K562 (cell line): Measurements from ENCODE around the gene MCM3. TPM values are rescaled to one million over a fixed set of nuclear protein-coding genes. Genes with fewer than 3 reads are reported as not detected.

Experiments used
- ATAC-seq: fragments of 200-7000 bp; cut with Tn5 transposase; 3 replicates; pipeline ENCODE4 v1.9.1; 2020; ENCODE audit warnings: moderate library complexity
- BruUV-seq: library from RNA; stranded (reverse); fragments of 400-500 nt; replicated peaks from 2 replicates; lab custom pipeline; 2021; lab: Mats Ljungman, UMichigan
- CTCF ChIA-PET: fragments of 300-600 bp; formaldehyde crosslinking; extraction: SDS; loops from one replicate; lab custom pipeline; 2021; ENCODE audit warnings: low intra/inter-chr PET ratio; lab: Yijun Ruan, JAX
- POLR2A ChIA-PET: fragments of 300-600, 350-650 bp; sonication (Branson Sonifier 250); formaldehyde crosslinking; extraction: SDS; loops from one replicate; lab custom pipeline; 2021; ENCODE audit warnings: antibody characterized with exemption, inconsistent platforms; lab: Yijun Ruan, JAX
- DNase-seq, 4 experiments: peaks; one replicate each; pipeline versions ENCODE4 v3.0.0 to v3.0.0-alpha.2; 2011 to 2018; ENCODE audit warnings: low spot score in 3 of 4, mixed read lengths in 3 of 4; ENCODE audit errors: extremely low read depth in 1 of 4
- FAIRE-seq: peaks from 2 replicates; lab custom pipeline; 2011; peaks lifted over from hg19 to GRCh38; lab: Jason Lieb, UNC
- H2AFZ ChIP-seq: 2 replicates; pipeline ENCODE4 v1.6.0; 2011; ENCODE audit warnings: low read depth, low read length, control low read depth, inconsistent platforms
- H3K27ac ChIP-seq: fragments of 200-600 bp; 3 replicates; pipeline ENCODE4 v1.8.0; 2011; ENCODE audit warnings: low read depth, mild to moderate bottlenecking, control low read depth, inconsistent platforms, low read length, moderate library complexity, mixed read lengths; ENCODE audit errors: extremely low read depth
- H3K27me3 ChIP-seq, 2 experiments: fragments of 300-600 bp in 1 of 2; 2 replicates in 1 of 2; 3 replicates in 1 of 2; pipeline versions ENCODE4 v1.6.0 to v1.8.0; 2011; ENCODE audit warnings: inconsistent platforms in 2 of 2, low read length in 2 of 2, mild to moderate bottlenecking in 1 of 2, mixed read lengths in 1 of 2, moderate library complexity in 1 of 2; ENCODE audit not compliant: control insufficient read depth in 2 of 2, insufficient read depth in 2 of 2
- H3K36me3 ChIP-seq: fragments of 300-600 bp; 3 replicates; pipeline ENCODE4 v1.8.0; 2011; ENCODE audit warnings: mild to moderate bottlenecking, low read length, inconsistent platforms; ENCODE audit not compliant: control insufficient read depth, insufficient read depth
- H3K4me1 ChIP-seq, 2 experiments: fragments of 200-600 bp in 1 of 2; replicated peaks in 1 of 2; 2 replicates in 1 of 2; 3 replicates in 1 of 2; pipeline versions ENCODE4 v1.5.1 to v1.8.0; 2011; ENCODE audit warnings: inconsistent platforms in 2 of 2, low read length in 2 of 2, mild to moderate bottlenecking in 1 of 2, mixed read lengths in 1 of 2, moderate library complexity in 1 of 2; ENCODE audit not compliant: control insufficient read depth in 2 of 2, insufficient read depth in 2 of 2
- H3K4me2 ChIP-seq: 2 replicates; pipeline ENCODE4 v1.6.1; 2011; ENCODE audit warnings: low read length, control low read depth, inconsistent platforms, mixed read lengths; ENCODE audit not compliant: insufficient read depth
- H3K4me3 ChIP-seq: fragments of 200-600 bp; sonication (generic), shearing (Covaris generic); 2 replicates; pipeline ENCODE4 v1.5.1; 2016; ENCODE audit warnings: control low read depth, inconsistent platforms
- H3K79me2 ChIP-seq: fragments of 200-600 bp; 3 replicates; pipeline ENCODE4 v1.8.0; 2011; ENCODE audit warnings: low read length, inconsistent platforms; ENCODE audit not compliant: control insufficient read depth, insufficient read depth
- H3K9ac ChIP-seq, 2 experiments: 2 replicates each; pipeline versions ENCODE4 v1.6.0 to v1.6.1; 2011; ENCODE audit warnings: low read depth in 2 of 2, low read length in 2 of 2, control low read depth in 1 of 2, inconsistent platforms in 1 of 2, mild to moderate bottlenecking in 1 of 2, mixed read lengths in 1 of 2; ENCODE audit not compliant: insufficient read depth in 1 of 2
- H3K9me1 ChIP-seq: one replicate; pipeline ENCODE4 v1.6.0; 2011; ENCODE audit warnings: inconsistent platforms, mild to moderate bottlenecking, low read length, moderate library complexity; ENCODE audit not compliant: control insufficient read depth, insufficient read depth
- H3K9me3 ChIP-seq: replicated peaks from 2 replicates; pipeline ENCODE4 v1.5.1; 2011; ENCODE audit warnings: low read depth, low read length, inconsistent platforms; ENCODE audit not compliant: control insufficient read depth, insufficient read depth
- H4K20me1 ChIP-seq: replicated peaks from 2 replicates; pipeline ENCODE4 v1.6.1; 2011; ENCODE audit warnings: low read length, inconsistent platforms, mixed read lengths; ENCODE audit not compliant: control insufficient read depth, insufficient read depth
- CBFA2T3 ChIP-seq: fragments of 450-650 bp; IDR thresholded peaks from 2 replicates; pipeline ENCODE4 v1.6.1; 2017
- CREB1 ChIP-seq, 2 experiments: sonication (generic) in 1 of 2; formaldehyde crosslinking in 1 of 2; IDR thresholded peaks; 2 replicates each; pipeline versions ENCODE4 v1.6.1 to v1.8.0; 2012 to 2022; ENCODE audit warnings: inconsistent platforms in 1 of 2, mild to moderate bottlenecking in 1 of 2, missing genetic modification reagents in 1 of 2, moderate library complexity in 1 of 2
- CTBP1 ChIP-seq: fragments of 450-650 bp; IDR thresholded peaks from 2 replicates; pipeline ENCODE4 v1.6.1; 2016; ENCODE audit warnings: borderline replicate concordance
- HMGN3 ChIP-seq: IDR thresholded peaks from 2 replicates; pipeline ENCODE4 v1.6.1; 2011; ENCODE audit warnings: borderline replicate concordance, low read depth, mild to moderate bottlenecking, mixed read lengths, low read length; ENCODE audit not compliant: insufficient read length; ENCODE audit errors: extremely low read depth
- IFI16 ChIP-seq: fragments of 250-450 bp; sonication (Bioruptor Pico); IDR thresholded peaks from 2 replicates; pipeline ENCODE4 v2.1.2; 2022; ENCODE audit warnings: mild to moderate bottlenecking, inconsistent platforms
- MEIS2 ChIP-seq: fragments of 450-650 bp; IDR thresholded peaks from 2 replicates; pipeline ENCODE4 v1.6.1; 2014; ENCODE audit warnings: mild to moderate bottlenecking; ENCODE audit not compliant: partially characterized antibody
- POLR2B ChIP-seq: fragments of 450-650 bp; IDR thresholded peaks from 2 replicates; pipeline ENCODE4 v1.6.1; 2018; ENCODE audit warnings: low read depth; ENCODE audit not compliant: partially characterized antibody
- RCOR1 ChIP-seq, 2 experiments: IDR thresholded peaks; 2 replicates each; pipeline ENCODE4 v1.6.1; 2012; ENCODE audit warnings: low read depth in 2 of 2, low read length in 2 of 2, borderline replicate concordance in 1 of 2, improper control_type of control experiment in 1 of 2
- RNF2 ChIP-seq: sonication (generic); IDR thresholded peaks from 2 replicates; pipeline ENCODE4 v1.6.1; 2016
- TEAD1 ChIP-seq, 2 experiments: fragments of 450-650 bp in 1 of 2; sonication (generic) in 1 of 2; formaldehyde crosslinking; IDR thresholded peaks; 2 replicates each; pipeline versions ENCODE4 v1.4.0 to v1.8.0; 2020 to 2022; ENCODE audit warnings: mild to moderate bottlenecking in 2 of 2, missing genetic modification reagents in 1 of 2
- TEAD4 ChIP-seq, 2 experiments: sonication (generic) in 1 of 2; formaldehyde crosslinking in 1 of 2; IDR thresholded peaks; 2 replicates each; pipeline versions ENCODE4 v1.6.1 to v1.8.0; 2012 to 2022; ENCODE audit warnings: borderline replicate concordance in 1 of 2, inconsistent platforms in 1 of 2, low read length in 1 of 2, mild to moderate bottlenecking in 1 of 2, missing genetic modification reagents in 1 of 2
- ZNF239 ChIP-seq: fragments of 250-450 bp; sonication (Bioruptor Pico); IDR thresholded peaks from 2 replicates; pipeline ENCODE4 v1.4.0; 2020; ENCODE audit warnings: mild to moderate bottlenecking
- ZNF57 ChIP-seq: fragments of 450-650 bp; formaldehyde crosslinking; IDR thresholded peaks from 2 replicates; pipeline ENCODE4 v1.4.0; 2020; ENCODE audit warnings: mild to moderate bottlenecking, moderate library complexity
- ZNF586 ChIP-seq: fragments of 450-650 bp; formaldehyde crosslinking; conservative IDR thresholded peaks from 2 replicates; pipeline ENCODE4 v1.4.0; 2020; ENCODE audit warnings: mild to moderate bottlenecking, moderate library complexity
- WGBS: fragments of 100-300 bp; shearing (Covaris generic); methylation state at CpG from one replicate; pipeline ENCODE4 v1.1.6; 2016; ENCODE audit warnings: low coverage, mixed read lengths; ENCODE audit not compliant: insufficient coverage; ENCODE audit errors: missing lambda C conversion rate; 5-methylcytosine and 5-hydroxymethylcytosine counted together
- in situ Hi-C: fragments of 300-500 bp; cut with MboI; formaldehyde crosslinking; loops from 4 replicates; pipeline ENCODE4 v1.15.0; 2018; ENCODE audit warnings: inconsistent platforms, mixed read lengths
- intact Hi-C: fragments of 100-400 bp; cut with micrococcal nuclease; formaldehyde crosslinking; loops from 2 replicates; pipeline ENCODE4 v1.14.2; 2022
- polyA plus RNA-seq, 8 experiments: library from polyadenylated mRNA; depleted of rRNA in 4 of 8; stranded (reverse) in 5 of 8; unstranded in 3 of 8; fragments of >200 nt; fragmentation: Nextera tagmentation in 2 of 8; fragmentation: Illumina TruSeq in 1 of 8; extraction: Ambion mirVana in 2 of 8; extraction: Trizol in 1 of 8; gene quantifications; 2 replicates each; pipeline versions ENCODE4 v1.2.1 to v1.2.3, GENCODE V29; 2011 to 2014; ENCODE audit warnings: inconsistent platforms in 1 of 8, missing spikeins in 1 of 8
- total RNA-seq, 7 experiments: library from RNA; depleted of rRNA in 6 of 7; stranded (reverse); fragments of >200 nt in 6 of 7; fragmentation: Illumina TruSeq in 2 of 7; extraction: Trizol in 2 of 7; gene quantifications; 2 replicates each; pipeline versions ENCODE4 v1.2.1 to v1.2.3, GENCODE V29; 2011 to 2021; ENCODE audit warnings: low replicate concordance in 1 of 7
- TF ChIP-seq, protein P1 (sequence below): sonication (generic); formaldehyde crosslinking; IDR thresholded peaks from 2 replicates; pipeline ENCODE4 v1.8.0; 2022; ENCODE audit warnings: mild to moderate bottlenecking, missing genetic modification reagents, borderline replicate concordance
- TF ChIP-seq, protein P2 (sequence below): sonication (generic); IDR thresholded peaks from 2 replicates; pipeline ENCODE4 v1.6.1; 2016
- TF ChIP-seq, protein P3 (sequence below): fragments of 250-450 bp; sonication (Bioruptor Pico); IDR thresholded peaks from 2 replicates; pipeline ENCODE4 v1.6.1; 2021; ENCODE audit warnings: mild to moderate bottlenecking
- TF ChIP-seq, protein P4 (sequence below), 2 experiments: fragments of 450-650 bp in 1 of 2; sonication (generic) in 1 of 2; formaldehyde crosslinking; conservative IDR thresholded peaks; 2 replicates each; pipeline versions ENCODE4 v1.4.0 to v1.8.1; 2020 to 2022; ENCODE audit warnings: mild to moderate bottlenecking in 1 of 2, missing genetic modification reagents in 1 of 2

Gene MCM3
- total and polyA plus RNA-seq, 9 of the 15 experiments (the other 6 are each of a cell fraction or from before 2014, with no cell fraction given) = 76.1 to 270 (median 250) TPM

DNA sequence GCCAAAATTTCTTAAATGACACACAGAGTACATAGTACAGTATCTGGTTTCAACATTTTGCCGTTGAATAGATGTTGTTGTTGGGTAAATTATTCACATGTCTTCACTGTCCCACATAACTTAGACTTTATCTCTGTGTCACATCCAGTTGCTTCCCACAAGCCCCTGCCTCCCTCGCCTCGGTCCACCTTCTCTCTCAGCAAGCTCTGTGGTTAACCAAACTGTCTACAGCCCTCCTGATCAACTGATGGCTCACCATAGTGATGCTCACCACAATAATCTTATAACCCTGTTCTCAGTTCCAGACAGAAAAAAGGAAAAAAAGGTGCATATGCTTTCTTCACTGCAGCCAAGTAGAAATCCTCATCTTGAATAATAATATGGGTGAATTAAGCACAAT lies 63.2 kb downstream of the MCM3 start:
- FAIRE-seq = peak; percentile 52
- in situ Hi-C loops = no loop called here
- Histone ChIP-seq H3K9me3 (no peaks in the 10 kb centered on the region), H3K9ac (no peak overlapping the region), H3K27ac (no peak overlapping the region), H2AFZ (no peak overlapping the region), H3K4me1 (no peaks in the 10 kb centered on the region), H3K9me1 (no peaks in the 10 kb centered on the region), H3K27me3 (peaks cover under 1 to 7% of the 10 kb centered on the region in 2 experiments; a peak in 2 of 5 replicates), H3K4me3 (no peak overlapping the region), H3K79me2 (no peaks in the 10 kb centered on the region), H3K4me2 (no peak overlapping the region), H3K36me3 (no peaks in the 10 kb centered on the region), H4K20me1 (no peaks in the 10 kb centered on the region)
- TF ChIP-seq ZNF239 (CRISPR knock-in tag) (no peak), TEAD4 (IDR thresholded peaks at IDR 0.05; ENCODE audit: low read length) (peak; percentile 35; the same call in 1 of the 2 replicates), TEAD4 (CRISPR knock-in tag; IDR thresholded peaks at IDR 0.05; ENCODE audit: borderline replicate concordance) (no peak), CREB1 (IDR thresholded peaks at IDR 0.05) (no peak), CREB1 (CRISPR knock-in tag; IDR thresholded peaks at IDR 0.05) (no peak), ZNF57 (CRISPR knock-in tag) (no peak), TEAD1 (CRISPR knock-in tag; IDR thresholded peaks at IDR 0.05) (0 out of 4 replicates have a peak, but pooled peaks of 1 of the 2 experiments have one; percentile 19), HMGN3 (no peak), MEIS2 (peak; percentile 35), POLR2B (no peak), CBFA2T3 (peak; percentile 19; the same call in 1 of the 2 replicates), CTBP1 (peak; percentile 31; the same call in 1 of the 2 replicates), RNF2 (peak; percentile 15; the same call in 1 of the 2 replicates), ZNF586 (no peak), IFI16 (CRISPR knock-in tag) (no peak), RCOR1 (IDR thresholded peaks at IDR 0.05; ENCODE audit: borderline replicate concordance in 1 of 2, low read depth in 2 of 2, low read length in 2 of 2) (0 out of 4 replicates have a peak, but pooled peaks of 1 of the 2 experiments have one; percentile 7)
- TF ChIP-seq, protein P1, sequence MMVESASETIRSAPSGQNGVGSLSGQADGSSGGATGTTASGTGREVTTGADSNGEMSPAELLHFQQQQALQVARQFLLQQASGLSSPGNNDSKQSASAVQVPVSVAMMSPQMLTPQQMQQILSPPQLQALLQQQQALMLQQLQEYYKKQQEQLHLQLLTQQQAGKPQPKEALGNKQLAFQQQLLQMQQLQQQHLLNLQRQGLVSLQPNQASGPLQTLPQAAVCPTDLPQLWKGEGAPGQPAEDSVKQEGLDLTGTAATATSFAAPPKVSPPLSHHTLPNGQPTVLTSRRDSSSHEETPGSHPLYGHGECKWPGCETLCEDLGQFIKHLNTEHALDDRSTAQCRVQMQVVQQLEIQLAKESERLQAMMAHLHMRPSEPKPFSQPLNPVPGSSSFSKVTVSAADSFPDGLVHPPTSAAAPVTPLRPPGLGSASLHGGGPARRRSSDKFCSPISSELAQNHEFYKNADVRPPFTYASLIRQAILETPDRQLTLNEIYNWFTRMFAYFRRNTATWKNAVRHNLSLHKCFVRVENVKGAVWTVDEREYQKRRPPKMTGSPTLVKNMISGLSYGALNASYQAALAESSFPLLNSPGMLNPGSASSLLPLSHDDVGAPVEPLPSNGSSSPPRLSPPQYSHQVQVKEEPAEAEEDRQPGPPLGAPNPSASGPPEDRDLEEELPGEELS (CRISPR knock-in tag) = no peak
- TF ChIP-seq, protein P2, sequence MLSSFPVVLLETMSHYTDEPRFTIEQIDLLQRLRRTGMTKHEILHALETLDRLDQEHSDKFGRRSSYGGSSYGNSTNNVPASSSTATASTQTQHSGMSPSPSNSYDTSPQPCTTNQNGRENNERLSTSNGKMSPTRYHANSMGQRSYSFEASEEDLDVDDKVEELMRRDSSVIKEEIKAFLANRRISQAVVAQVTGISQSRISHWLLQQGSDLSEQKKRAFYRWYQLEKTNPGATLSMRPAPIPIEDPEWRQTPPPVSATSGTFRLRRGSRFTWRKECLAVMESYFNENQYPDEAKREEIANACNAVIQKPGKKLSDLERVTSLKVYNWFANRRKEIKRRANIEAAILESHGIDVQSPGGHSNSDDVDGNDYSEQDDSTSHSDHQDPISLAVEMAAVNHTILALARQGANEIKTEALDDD = peak; percentile 42; the same call in 1 of the 2 replicates
- TF ChIP-seq, protein P3, sequence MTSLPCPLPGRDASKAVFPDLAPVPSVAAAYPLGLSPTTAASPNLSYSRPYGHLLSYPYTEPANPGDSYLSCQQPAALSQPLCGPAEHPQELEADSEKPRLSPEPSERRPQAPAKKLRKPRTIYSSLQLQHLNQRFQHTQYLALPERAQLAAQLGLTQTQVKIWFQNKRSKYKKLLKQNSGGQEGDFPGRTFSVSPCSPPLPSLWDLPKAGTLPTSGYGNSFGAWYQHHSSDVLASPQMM (CRISPR knock-in tag) = no peak
- TF ChIP-seq, protein P4, sequence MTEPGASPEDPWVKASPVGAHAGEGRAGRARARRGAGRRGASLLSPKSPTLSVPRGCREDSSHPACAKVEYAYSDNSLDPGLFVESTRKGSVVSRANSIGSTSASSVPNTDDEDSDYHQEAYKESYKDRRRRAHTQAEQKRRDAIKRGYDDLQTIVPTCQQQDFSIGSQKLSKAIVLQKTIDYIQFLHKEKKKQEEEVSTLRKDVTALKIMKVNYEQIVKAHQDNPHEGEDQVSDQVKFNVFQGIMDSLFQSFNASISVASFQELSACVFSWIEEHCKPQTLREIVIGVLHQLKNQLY (CRISPR knock-in tag; conservative IDR thresholded peaks at IDR 0.05) = no peak
- ChIA-PET CTCF (no interaction called here), POLR2A (no interaction called here)
- peak in 2 of 4 experiments; percentile 17 to 42 for DNase-seq
- intact Hi-C loops = no loop called here
- BruUV-seq = no TSS peak
- 0% methylated on average over 3 of the region's 3 CpGs for WGBS
- peak; percentile 63 for ATAC-seq
